GM21619 (cell line): ENCODE results near the gene MMP8.

Source experiments
- ATAC-seq: cut with Tn5 transposase; IDR thresholded peaks from one replicate; pipeline ENCODE4 v1.9.1; 2021; ENCODE audit not compliant: unreplicated experiment

The MMP8 gene

GRCh38 chr11:102727890-102728289 is 3.1 kb upstream of the MMP8 start:
- no peak for ATAC-seq

GRCh38 chr11:102722821-102723220 is 1.9 kb downstream of the MMP8 start:
- ATAC-seq, result no peak

- ATAC-seq, result no peak
These were observed 5.0 kb downstream of the MMP8 start for GRCh38 chr11:102719620-102720277.

GRCh38 chr11:102717280-102717679 is 7.5 kb downstream of the MMP8 start:
- no peak for ATAC-seq

GRCh38 chr11:102716527-102716926 is 8.2 kb downstream of the MMP8 start:
- ATAC-seq, result peak; percentile 79

GRCh38 chr11:102712137-102712536 is 12.6 kb downstream of the MMP8 start:
- no peak for ATAC-seq

GRCh38 chr11:102709201-102709945 is 15.4 kb downstream of the MMP8 start:
- no peak for ATAC-seq

GRCh38 chr11:102708654-102709053 is 16.1 kb downstream of the MMP8 start:
- no peak for ATAC-seq

GRCh38 chr11:102705626-102706025 is 19.1 kb downstream of the MMP8 start, which contains the start of gene MMP27:
TSS of gene MMP27 (minus strand) at chr11:102705769. CDS start at chr11:102705714, 55 bp downstream.
- no peak for ATAC-seq

- no peak for ATAC-seq
These were observed 19.9 kb downstream of the MMP8 start for GRCh38 chr11:102704841-102705240.

- ATAC-seq, result no peak
These were observed 20.8 kb downstream of the MMP8 start for GRCh38 chr11:102703826-102704493.

- ATAC-seq, result no peak
These were observed 29.6 kb downstream of the MMP8 start for GRCh38 chr11:102695201-102695600.

GRCh38 chr11:102685754-102686153 is 39.0 kb downstream of the MMP8 start:
- ATAC-seq, result no peak

GRCh38 chr11:102685338-102685737 is 39.4 kb downstream of the MMP8 start:
- no peak for ATAC-seq

GRCh38 chr11:102683277-102683676 is 41.5 kb downstream of the MMP8 start:
- no peak for ATAC-seq

- no peak for ATAC-seq
These were observed 43.8 kb downstream of the MMP8 start for GRCh38 chr11:102680945-102681344.

- no peak for ATAC-seq
These were observed 46.7 kb downstream of the MMP8 start for GRCh38 chr11:102678022-102678421.

GRCh38 chr11:102676084-102676483 is 48.7 kb downstream of the MMP8 start:
- no peak for ATAC-seq

GRCh38 chr11:102669664-102670063 is 55.1 kb downstream of the MMP8 start:
- ATAC-seq, result peak; percentile 78

GRCh38 chr11:102666331-102666957 is 58.3 kb downstream of the MMP8 start:
- ATAC-seq, result peak; percentile 57

- ATAC-seq, result peak; percentile 49
These were observed 60.6 kb downstream of the MMP8 start for GRCh38 chr11:102664001-102664752.
